Aorta (tissue), 5 donors: Measurements from ENCODE around the gene GDA. TPM values are rescaled to one million over a fixed set of nuclear protein-coding genes. Genes with fewer than 3 reads are reported as not detected.

Experiments
- ATAC-seq: fragments of 200-7000 bp; cut with Tn5 transposase; one replicate; pipeline ENCODE4 v1.9.1; 2022; ENCODE audit warnings: moderate library complexity; ENCODE audit not compliant: low FRiP score
- DNase-seq, 2 donors: peaks; one replicate each; pipeline ENCODE4 v3.0.0-alpha.2; 2020
- H3K27ac ChIP-seq, 2 donors: one replicate each; pipeline ENCODE4 v1.5.1; 2013; ENCODE audit warnings: low read length in 2 of 2, mild to moderate bottlenecking in 2 of 2, moderate library complexity in 2 of 2, control low read depth in 1 of 2, inconsistent platforms in 1 of 2, low read depth in 1 of 2
- H3K27me3 ChIP-seq, 2 donors: one replicate each; pipeline ENCODE4 v1.6.1; 2013; ENCODE audit warnings: control low read depth in 1 of 2, low read length in 1 of 2, mild to moderate bottlenecking in 1 of 2, moderate library complexity in 1 of 2; ENCODE audit not compliant: insufficient read depth in 2 of 2, control insufficient read depth in 1 of 2
- H3K36me3 ChIP-seq, 2 donors: one replicate each; pipeline ENCODE4 v1.6.1; 2013; ENCODE audit warnings: control low read depth in 1 of 2, low read length in 1 of 2, mild to moderate bottlenecking in 1 of 2; ENCODE audit not compliant: insufficient read depth in 2 of 2, control insufficient read depth in 1 of 2
- H3K4me1 ChIP-seq, 2 donors: one replicate each; pipeline ENCODE4 v1.6.1; 2013; ENCODE audit warnings: low read length in 2 of 2, control low read depth in 1 of 2, mild to moderate bottlenecking in 1 of 2, moderate library complexity in 1 of 2; ENCODE audit not compliant: insufficient read depth in 2 of 2, control insufficient read depth in 1 of 2
- H3K4me3 ChIP-seq, 2 donors: one replicate each; pipeline ENCODE4 v1.5.1; 2013; ENCODE audit warnings: low read length in 2 of 2, control low read depth in 1 of 2, mild to moderate bottlenecking in 1 of 2
- H3K9me3 ChIP-seq: one replicate; pipeline ENCODE4 v1.6.1; 2013; ENCODE audit warnings: mild to moderate bottlenecking, low read length; ENCODE audit not compliant: control insufficient read depth
- WGBS, 2 donors: extraction: QIAGEN DNeasy Blood & Tissue Kit; methylation state at CpG; one replicate each; pipeline ENCODE4 v1.1.7; 2013; 5-methylcytosine and 5-hydroxymethylcytosine counted together
- intact Hi-C, 2 donors: fragments of 100-400 bp; cut with DNase I; formaldehyde crosslinking; loops; one replicate each; pipeline versions ENCODE4 v1.14.2 to v1.15.0; 2022
- polyA plus RNA-seq, 2 donors: library from polyadenylated mRNA; stranded (reverse); fragments of 200-250 nt; gene quantifications; one replicate each; pipeline ENCODE4 v1.2.3, GENCODE V29; 2013
- total RNA-seq, 2 donors: library from RNA; stranded (reverse); fragmentation: NEBNext Ultra II Directional; extraction: Animal tissue kit (Norgen Biotek cat#: 25700); gene quantifications; one replicate each; pipeline ENCODE4 v1.2.1, GENCODE V29; 2021
- donor health status: healthy with polysubstance abuse.
- donor health status: Bipolar disorder and iron deficiency.
- donor health status: DM: no; HTN: no; CAD: no.
- donor health status: DM: no; HTN: no; CAD: no.
- donor health status: DM: yes; HTN: yes; CAD: no.

The GDA gene
- total and polyA plus RNA-seq, 4 donors = 28.7 TPM; not detected in 3

GRCh38 chr9:72187121-72187695 lies 38.0 kb downstream of the GDA start:
- ATAC-seq = no peak
- H3K27ac ChIP-seq = no peak overlapping the region

GRCh38 chr9:72188232-72188631 lies 39.0 kb downstream of the GDA start:
- Histone ChIP-seq H3K9me3 (peaks cover under 1% of the 10 kb centered on the region), H3K27me3 (no peaks in the 10 kb centered on the region), H3K27ac (no peak overlapping the region), H3K4me1 (no peaks in the 10 kb centered on the region), H3K4me3 (no peak overlapping the region), H3K36me3 (no peaks in the 10 kb centered on the region)
- no peak for DNase-seq
- ATAC-seq = peak; percentile 46
- intact Hi-C loops = no loop called here
- WGBS, 2 donors = 22 to 30% methylated on average over 1 of the region's 1 CpG

More at GRCh38 chr9:72187121-72187695, 38.0 kb downstream of the GDA start:
- no peak for DNase-seq
- Histone ChIP-seq H3K4me1 (no peaks in the 10 kb centered on the region), H3K4me3 (no peak overlapping the region), H3K9me3 (peaks cover 4% of the 10 kb centered on the region), H3K36me3 (no peaks in the 10 kb centered on the region), H3K27me3 (no peaks in the 10 kb centered on the region)
- WGBS, 2 donors = 54 to 63% methylated on average over 3 of the region's 3 CpGs
- intact Hi-C loops = no loop called here

- no peaks in the 10 kb centered on the region for H3K36me3 ChIP-seq
- no peaks in the 10 kb centered on the region for H3K4me1 ChIP-seq
- no peak overlapping the region for H3K27ac ChIP-seq
- intact Hi-C loops = no loop called here
- H3K27me3 ChIP-seq = no peaks in the 10 kb centered on the region
- 72 to 82% methylated on average over 5 of the region's 5 CpGs for WGBS, 2 donors
- ATAC-seq (no peak), DNase-seq (no peak)
- peaks cover 3% of the 10 kb centered on the region for H3K9me3 ChIP-seq
- H3K4me3 ChIP-seq = no peak overlapping the region
These were observed 44.2 kb downstream of the GDA start for GRCh38 chr9:72193478-72193881.

- no peak for ATAC-seq
- H3K27ac ChIP-seq = no peak overlapping the region
- no peak for DNase-seq
- H3K4me1 ChIP-seq = no peaks in the 10 kb centered on the region
- WGBS, 2 donors = 58 to 61% methylated on average over 3 of the region's 3 CpGs
- H3K27me3 ChIP-seq = no peaks in the 10 kb centered on the region
- H3K36me3 ChIP-seq = no peaks in the 10 kb centered on the region
- intact Hi-C loops = no loop called here
- H3K4me3 ChIP-seq = no peak overlapping the region
- H3K9me3 ChIP-seq = peaks cover 1% of the 10 kb centered on the region
These were observed 50.0 kb downstream of the GDA start for GRCh38 chr9:72199238-72199637.

GRCh38 chr9:72200452-72200851 lies 51.2 kb downstream of the GDA start:
- Histone ChIP-seq H3K36me3 (no peaks in the 10 kb centered on the region), H3K4me3 (no peak overlapping the region), H3K9me3 (no peaks in the 10 kb centered on the region), H3K27me3 (no peaks in the 10 kb centered on the region), H3K4me1 (no peaks in the 10 kb centered on the region), H3K27ac (no peak overlapping the region)
- 64 to 65% methylated on average over 6 of the region's 6 CpGs for WGBS, 2 donors
- ATAC-seq (no peak), DNase-seq (no peak)
- intact Hi-C loops = no loop called here

GRCh38 chr9:72202009-72202408 lies 52.8 kb downstream of the GDA start:
- no peak overlapping the region for H3K4me3 ChIP-seq
- DNase-seq (no peak), ATAC-seq (no peak)
- no peaks in the 10 kb centered on the region for H3K27me3 ChIP-seq
- H3K4me1 ChIP-seq = no peaks in the 10 kb centered on the region
- H3K36me3 ChIP-seq = no peaks in the 10 kb centered on the region
- intact Hi-C loops = no loop called here
- H3K9me3 ChIP-seq = no peaks in the 10 kb centered on the region
- H3K27ac ChIP-seq = no peak overlapping the region
- 64 to 71% methylated on average over 5 of the region's 5 CpGs for WGBS, 2 donors

GRCh38 chr9:72203205-72203803 lies 54.1 kb downstream of the GDA start:
- H3K9me3 ChIP-seq = no peaks in the 10 kb centered on the region
- no peak for DNase-seq
- no peaks in the 10 kb centered on the region for H3K27me3 ChIP-seq
- intact Hi-C loops = no loop called here
- H3K27ac ChIP-seq = no peak overlapping the region
- H3K4me1 ChIP-seq = no peaks in the 10 kb centered on the region
- no peak for ATAC-seq
- H3K36me3 ChIP-seq = no peaks in the 10 kb centered on the region
- H3K4me3 ChIP-seq = no peak overlapping the region
- WGBS, 2 donors = 72 to 75% methylated on average over 3 of the region's 3 CpGs

GRCh38 chr9:72204062-72204461 lies 54.8 kb downstream of the GDA start:
- no peaks in the 10 kb centered on the region for H3K27me3 ChIP-seq
- no peak overlapping the region for H3K4me3 ChIP-seq
- intact Hi-C loops = no loop called here
- ATAC-seq (no peak), DNase-seq (no peak)
- WGBS, 2 donors = 91 to 92% methylated on average over 7 of the region's 7 CpGs
- H3K4me1 ChIP-seq = no peaks in the 10 kb centered on the region
- no peaks in the 10 kb centered on the region for H3K36me3 ChIP-seq
- H3K27ac ChIP-seq = no peak overlapping the region
- H3K9me3 ChIP-seq = no peaks in the 10 kb centered on the region

GRCh38 chr9:72205513-72205912 lies 56.3 kb downstream of the GDA start:
- H3K4me1 ChIP-seq = no peaks in the 10 kb centered on the region
- DNase-seq (no peak), ATAC-seq (no peak)
- no peak overlapping the region for H3K4me3 ChIP-seq
- H3K27ac ChIP-seq = no peak overlapping the region
- no peaks in the 10 kb centered on the region for H3K27me3 ChIP-seq
- H3K9me3 ChIP-seq = no peaks in the 10 kb centered on the region
- intact Hi-C loops = no loop called here
- H3K36me3 ChIP-seq = no peaks in the 10 kb centered on the region
